H1 (cell line): ENCODE measurements around the gene IL17RA. TPM values are rescaled to one million over a fixed set of nuclear protein-coding genes. Genes with fewer than 3 reads are reported as not detected.

Source experiments
- BACH1 ChIP-seq: IDR thresholded peaks from 2 replicates; pipeline ENCODE4 v1.6.1; 2012; ENCODE audit warnings: low read length, improper control_type of control experiment
- HDAC2 ChIP-seq, 2 experiments: fragments of 300-600 bp in 1 of 2; sonication (generic) in 1 of 2; IDR thresholded peaks; 2 replicates each; pipeline ENCODE4 v1.6.1; 2011 to 2012; ENCODE audit warnings: low read depth in 2 of 2, low read length in 2 of 2, mild to moderate bottlenecking in 2 of 2, moderate library complexity in 2 of 2, borderline replicate concordance in 1 of 2, inconsistent platforms in 1 of 2
- KDM1A ChIP-seq: fragments of 200-600, 300-600 bp; sonication (generic); IDR thresholded peaks from 2 replicates; pipeline ENCODE4 v1.7.1; 2016; ENCODE audit warnings: mild to moderate bottlenecking, low read length, borderline replicate concordance
- RAD21 ChIP-seq, 2 experiments: IDR thresholded peaks in 1 of 2; conservative IDR thresholded peaks in 1 of 2; 2 replicates each; pipeline ENCODE4 v1.6.1; 2011; ENCODE audit warnings: low read depth in 2 of 2, low read length in 2 of 2, improper control_type of control experiment in 1 of 2, inconsistent platforms in 1 of 2, mild to moderate bottlenecking in 1 of 2, moderate library complexity in 1 of 2
- SIX5 ChIP-seq: IDR thresholded peaks from 2 replicates; pipeline ENCODE4 v1.6.1; 2011; ENCODE audit warnings: mild to moderate bottlenecking, low read depth, low read length
- polyA plus RNA-seq, 7 experiments: library from polyadenylated mRNA; depleted of rRNA in 3 of 7; stranded (reverse) in 5 of 7; unstranded in 2 of 7; fragments of >200 nt in 5 of 7; fragments of 200-250 nt in 2 of 7; gene quantifications; 1 replicate in 5 of 7; 2 replicates in 1 of 7; 4 replicates in 1 of 7; pipeline versions ENCODE4 v1.2.1 to v1.2.3, GENCODE V29; 2011 to 2013; ENCODE audit warnings: missing spikeins in 2 of 7, mixed read lengths in 2 of 7
- total RNA-seq: library from RNA; stranded (reverse); fragmentation: NEBNext Ultra II Directional; extraction: Animal tissue kit (Norgen Biotek cat#: 25700); gene quantifications from 2 replicates; pipeline ENCODE4 v1.2.1, GENCODE V29; 2021
- TF ChIP-seq, protein P1 (sequence below): fragments of 300-600 bp; sonication (generic); IDR thresholded peaks from 2 replicates; pipeline ENCODE4 v1.7.1; 2012; ENCODE audit warnings: low read length, moderate library complexity, mild to moderate bottlenecking, inconsistent platforms; ENCODE audit not compliant: insufficient replicate concordance

IL17RA gene
- total and polyA plus RNA-seq, 2 of the 8 experiments (the other 6 are each of a cell fraction or from before 2014, with no cell fraction given) = 5.6 to 9.9 TPM

DNA sequence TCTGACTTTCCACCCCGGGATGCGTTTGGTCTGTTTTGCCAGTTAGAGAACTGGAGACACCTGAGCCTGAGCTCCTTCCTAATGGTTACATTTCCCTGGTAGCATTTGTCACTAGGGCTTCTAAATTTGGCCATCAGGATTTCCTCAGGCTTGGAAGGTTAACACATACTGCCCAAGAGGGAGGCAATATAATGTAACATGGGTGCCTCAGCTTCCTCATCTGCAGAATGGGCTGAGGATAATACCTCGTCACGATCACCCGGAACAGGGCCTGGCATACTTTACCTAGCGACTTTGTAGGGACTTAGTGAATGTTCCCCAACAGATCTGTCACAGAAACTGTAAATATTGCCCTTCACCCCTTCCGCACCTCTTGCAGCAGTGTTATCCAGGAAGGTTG, 11.3 kb downstream of the IL17RA start (continued):
- TF ChIP-seq, protein P1, sequence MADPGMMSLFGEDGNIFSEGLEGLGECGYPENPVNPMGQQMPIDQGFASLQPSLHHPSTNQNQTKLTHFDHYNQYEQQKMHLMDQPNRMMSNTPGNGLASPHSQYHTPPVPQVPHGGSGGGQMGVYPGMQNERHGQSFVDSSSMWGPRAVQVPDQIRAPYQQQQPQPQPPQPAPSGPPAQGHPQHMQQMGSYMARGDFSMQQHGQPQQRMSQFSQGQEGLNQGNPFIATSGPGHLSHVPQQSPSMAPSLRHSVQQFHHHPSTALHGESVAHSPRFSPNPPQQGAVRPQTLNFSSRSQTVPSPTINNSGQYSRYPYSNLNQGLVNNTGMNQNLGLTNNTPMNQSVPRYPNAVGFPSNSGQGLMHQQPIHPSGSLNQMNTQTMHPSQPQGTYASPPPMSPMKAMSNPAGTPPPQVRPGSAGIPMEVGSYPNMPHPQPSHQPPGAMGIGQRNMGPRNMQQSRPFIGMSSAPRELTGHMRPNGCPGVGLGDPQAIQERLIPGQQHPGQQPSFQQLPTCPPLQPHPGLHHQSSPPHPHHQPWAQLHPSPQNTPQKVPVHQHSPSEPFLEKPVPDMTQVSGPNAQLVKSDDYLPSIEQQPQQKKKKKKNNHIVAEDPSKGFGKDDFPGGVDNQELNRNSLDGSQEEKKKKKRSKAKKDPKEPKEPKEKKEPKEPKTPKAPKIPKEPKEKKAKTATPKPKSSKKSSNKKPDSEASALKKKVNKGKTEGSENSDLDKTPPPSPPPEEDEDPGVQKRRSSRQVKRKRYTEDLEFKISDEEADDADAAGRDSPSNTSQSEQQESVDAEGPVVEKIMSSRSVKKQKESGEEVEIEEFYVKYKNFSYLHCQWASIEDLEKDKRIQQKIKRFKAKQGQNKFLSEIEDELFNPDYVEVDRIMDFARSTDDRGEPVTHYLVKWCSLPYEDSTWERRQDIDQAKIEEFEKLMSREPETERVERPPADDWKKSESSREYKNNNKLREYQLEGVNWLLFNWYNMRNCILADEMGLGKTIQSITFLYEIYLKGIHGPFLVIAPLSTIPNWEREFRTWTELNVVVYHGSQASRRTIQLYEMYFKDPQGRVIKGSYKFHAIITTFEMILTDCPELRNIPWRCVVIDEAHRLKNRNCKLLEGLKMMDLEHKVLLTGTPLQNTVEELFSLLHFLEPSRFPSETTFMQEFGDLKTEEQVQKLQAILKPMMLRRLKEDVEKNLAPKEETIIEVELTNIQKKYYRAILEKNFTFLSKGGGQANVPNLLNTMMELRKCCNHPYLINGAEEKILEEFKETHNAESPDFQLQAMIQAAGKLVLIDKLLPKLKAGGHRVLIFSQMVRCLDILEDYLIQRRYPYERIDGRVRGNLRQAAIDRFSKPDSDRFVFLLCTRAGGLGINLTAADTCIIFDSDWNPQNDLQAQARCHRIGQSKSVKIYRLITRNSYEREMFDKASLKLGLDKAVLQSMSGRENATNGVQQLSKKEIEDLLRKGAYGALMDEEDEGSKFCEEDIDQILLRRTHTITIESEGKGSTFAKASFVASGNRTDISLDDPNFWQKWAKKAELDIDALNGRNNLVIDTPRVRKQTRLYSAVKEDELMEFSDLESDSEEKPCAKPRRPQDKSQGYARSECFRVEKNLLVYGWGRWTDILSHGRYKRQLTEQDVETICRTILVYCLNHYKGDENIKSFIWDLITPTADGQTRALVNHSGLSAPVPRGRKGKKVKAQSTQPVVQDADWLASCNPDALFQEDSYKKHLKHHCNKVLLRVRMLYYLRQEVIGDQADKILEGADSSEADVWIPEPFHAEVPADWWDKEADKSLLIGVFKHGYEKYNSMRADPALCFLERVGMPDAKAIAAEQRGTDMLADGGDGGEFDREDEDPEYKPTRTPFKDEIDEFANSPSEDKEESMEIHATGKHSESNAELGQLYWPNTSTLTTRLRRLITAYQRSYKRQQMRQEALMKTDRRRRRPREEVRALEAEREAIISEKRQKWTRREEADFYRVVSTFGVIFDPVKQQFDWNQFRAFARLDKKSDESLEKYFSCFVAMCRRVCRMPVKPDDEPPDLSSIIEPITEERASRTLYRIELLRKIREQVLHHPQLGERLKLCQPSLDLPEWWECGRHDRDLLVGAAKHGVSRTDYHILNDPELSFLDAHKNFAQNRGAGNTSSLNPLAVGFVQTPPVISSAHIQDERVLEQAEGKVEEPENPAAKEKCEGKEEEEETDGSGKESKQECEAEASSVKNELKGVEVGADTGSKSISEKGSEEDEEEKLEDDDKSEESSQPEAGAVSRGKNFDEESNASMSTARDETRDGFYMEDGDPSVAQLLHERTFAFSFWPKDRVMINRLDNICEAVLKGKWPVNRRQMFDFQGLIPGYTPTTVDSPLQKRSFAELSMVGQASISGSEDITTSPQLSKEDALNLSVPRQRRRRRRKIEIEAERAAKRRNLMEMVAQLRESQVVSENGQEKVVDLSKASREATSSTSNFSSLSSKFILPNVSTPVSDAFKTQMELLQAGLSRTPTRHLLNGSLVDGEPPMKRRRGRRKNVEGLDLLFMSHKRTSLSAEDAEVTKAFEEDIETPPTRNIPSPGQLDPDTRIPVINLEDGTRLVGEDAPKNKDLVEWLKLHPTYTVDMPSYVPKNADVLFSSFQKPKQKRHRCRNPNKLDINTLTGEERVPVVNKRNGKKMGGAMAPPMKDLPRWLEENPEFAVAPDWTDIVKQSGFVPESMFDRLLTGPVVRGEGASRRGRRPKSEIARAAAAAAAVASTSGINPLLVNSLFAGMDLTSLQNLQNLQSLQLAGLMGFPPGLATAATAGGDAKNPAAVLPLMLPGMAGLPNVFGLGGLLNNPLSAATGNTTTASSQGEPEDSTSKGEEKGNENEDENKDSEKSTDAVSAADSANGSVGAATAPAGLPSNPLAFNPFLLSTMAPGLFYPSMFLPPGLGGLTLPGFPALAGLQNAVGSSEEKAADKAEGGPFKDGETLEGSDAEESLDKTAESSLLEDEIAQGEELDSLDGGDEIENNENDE = no peak
- no peak for TF ChIP-seq HDAC2 (IDR thresholded peaks at IDR 0.05; ENCODE audit: borderline replicate concordance in 1 of 2, low read depth in 2 of 2, low read length in 2 of 2)
- no peak for TF ChIP-seq RAD21 (IDR thresholded peaks at IDR 0.05 in 1 of 2, conservative IDR thresholded peaks at IDR 0.05 in 1 of 2; ENCODE audit: low read depth in 2 of 2, low read length in 2 of 2)
- TF ChIP-seq BACH1 = no peak
- no peak for TF ChIP-seq SIX5
- TF ChIP-seq KDM1A = no peak
